22Rv1 (cell line): ENCODE data around the gene SLC34A3.

Experiments
- CTCF ChIP-seq: fragments of 450-650 bp; IDR thresholded peaks from 2 replicates; pipeline ENCODE4 v1.5.1; 2017; ENCODE audit warnings: mild to moderate bottlenecking
- ZFX ChIP-seq: fragments of 450-650 bp; IDR thresholded peaks from 2 replicates; pipeline ENCODE4 v1.6.1; 2017; ENCODE audit warnings: antibody characterized with exemption, borderline replicate concordance

- TF ChIP-seq CTCF (no peak; the same call in 1 of the 2 replicates), ZFX (no peak)
Observed at GRCh38 chr9:137218212-137218753, 12.4 kb upstream of the SLC34A3 start.
